NB4 (cell line): Measurements from ENCODE around the gene CCDC87.

ENCODE experiments used
- POLR2A ChIP-seq: IDR thresholded peaks from 2 replicates; pipeline ENCODE4 v1.6.1; 2011; ENCODE audit warnings: mild to moderate bottlenecking; ENCODE audit not compliant: insufficient read length; ENCODE audit errors: extremely low read depth
- TF ChIP-seq, protein P1 (sequence below): IDR thresholded peaks from one replicate; pipeline ENCODE4 v1.5.1; 2012; ENCODE audit warnings: low read depth, low read length
- TF ChIP-seq, protein P2 (sequence below): IDR thresholded peaks from 2 replicates; pipeline ENCODE4 v1.6.1; 2011; ENCODE audit warnings: low read depth, low read length

DNA sequence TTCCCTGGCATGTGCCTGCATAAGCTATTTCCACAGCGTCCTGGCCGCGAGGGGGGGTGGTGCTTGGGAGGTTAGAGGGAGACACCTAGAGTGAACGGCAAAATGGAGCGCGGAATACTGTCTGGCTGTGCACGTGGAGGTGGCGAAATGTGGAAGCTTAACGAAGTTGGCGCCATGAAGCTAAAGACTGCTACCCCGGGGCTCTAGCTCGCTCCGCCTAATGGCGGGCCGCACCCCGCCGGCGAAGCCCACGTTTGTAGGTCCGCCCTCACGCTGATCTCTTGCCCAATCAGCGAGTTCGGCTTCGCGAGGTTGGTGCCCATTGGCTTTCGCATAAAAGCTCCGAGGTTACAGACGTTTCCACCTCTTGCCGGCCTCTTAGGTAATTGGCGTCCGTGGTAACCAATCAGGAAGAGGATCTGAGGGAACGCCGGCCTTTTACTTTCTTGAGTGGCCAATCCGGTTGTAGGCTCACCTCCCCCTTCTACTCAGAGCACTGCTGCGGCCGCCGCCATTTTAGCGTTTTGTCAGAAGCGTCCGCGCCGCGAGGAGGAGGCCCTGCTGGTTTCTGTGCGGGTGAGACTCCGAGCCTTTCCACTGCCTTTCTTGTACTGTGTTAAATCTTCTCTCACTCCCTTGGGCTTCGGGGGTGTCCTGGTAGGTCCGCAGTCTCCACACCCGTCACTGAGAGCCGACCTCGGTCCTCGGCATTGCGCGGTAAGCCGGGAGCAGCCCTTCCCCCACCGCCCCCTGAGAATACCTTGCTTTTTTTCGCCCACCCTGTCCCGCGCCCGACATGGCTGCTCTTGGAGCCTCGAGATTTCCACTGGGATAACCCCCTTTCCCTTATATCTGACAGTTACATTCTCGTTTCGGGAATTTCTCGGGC, 45.6 kb upstream of the CCDC87 start, which contains the start of gene RBM4:
- TF ChIP-seq POLR2A, result peak; percentile 84
- TF ChIP-seq, protein P1, sequence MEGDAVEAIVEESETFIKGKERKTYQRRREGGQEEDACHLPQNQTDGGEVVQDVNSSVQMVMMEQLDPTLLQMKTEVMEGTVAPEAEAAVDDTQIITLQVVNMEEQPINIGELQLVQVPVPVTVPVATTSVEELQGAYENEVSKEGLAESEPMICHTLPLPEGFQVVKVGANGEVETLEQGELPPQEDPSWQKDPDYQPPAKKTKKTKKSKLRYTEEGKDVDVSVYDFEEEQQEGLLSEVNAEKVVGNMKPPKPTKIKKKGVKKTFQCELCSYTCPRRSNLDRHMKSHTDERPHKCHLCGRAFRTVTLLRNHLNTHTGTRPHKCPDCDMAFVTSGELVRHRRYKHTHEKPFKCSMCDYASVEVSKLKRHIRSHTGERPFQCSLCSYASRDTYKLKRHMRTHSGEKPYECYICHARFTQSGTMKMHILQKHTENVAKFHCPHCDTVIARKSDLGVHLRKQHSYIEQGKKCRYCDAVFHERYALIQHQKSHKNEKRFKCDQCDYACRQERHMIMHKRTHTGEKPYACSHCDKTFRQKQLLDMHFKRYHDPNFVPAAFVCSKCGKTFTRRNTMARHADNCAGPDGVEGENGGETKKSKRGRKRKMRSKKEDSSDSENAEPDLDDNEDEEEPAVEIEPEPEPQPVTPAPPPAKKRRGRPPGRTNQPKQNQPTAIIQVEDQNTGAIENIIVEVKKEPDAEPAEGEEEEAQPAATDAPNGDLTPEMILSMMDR, result no peak
- TF ChIP-seq, protein P2, sequence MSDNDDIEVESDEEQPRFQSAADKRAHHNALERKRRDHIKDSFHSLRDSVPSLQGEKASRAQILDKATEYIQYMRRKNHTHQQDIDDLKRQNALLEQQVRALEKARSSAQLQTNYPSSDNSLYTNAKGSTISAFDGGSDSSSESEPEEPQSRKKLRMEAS, result peak; percentile 96
